ENCODE measurements around the gene VEPH1.
"Not testable (repeated sequence)": the region's sequence is repeated elsewhere in the genome, so short reads cannot be mapped to it uniquely, and the experiment has no call there.

DNA sequence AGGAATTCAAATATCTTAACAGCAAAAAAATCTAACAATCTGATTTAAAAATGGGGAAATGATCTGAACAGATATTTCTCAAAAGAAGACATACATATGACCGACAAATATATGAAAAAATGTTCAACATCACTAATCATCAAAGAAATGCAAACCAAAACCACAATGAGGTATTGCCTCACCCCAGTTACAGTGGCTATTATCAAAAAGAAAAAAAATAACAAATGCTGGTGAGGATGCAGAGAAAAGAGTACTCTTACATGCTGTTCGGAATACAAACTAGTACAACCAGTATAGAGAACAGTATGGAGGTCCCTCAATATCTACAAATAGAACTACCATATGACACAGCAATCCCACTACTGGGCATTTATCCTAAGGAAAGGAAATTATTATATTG is 152.6 kb downstream of the VEPH1 start:
- TF ChIP-seq SIN3A (IDR thresholded peaks at IDR 0.05; ENCODE audit: borderline replicate concordance, insufficient read depth, low read depth, low read length); TCF7L2 (IDR thresholded peaks at IDR 0.05; ENCODE audit: low read depth, low read length); POLR2AphosphoS5 (IDR thresholded peaks at IDR 0.05; ENCODE audit: low read depth, low read length): not testable (repeated sequence)
- TF ChIP-seq, protein P1, sequence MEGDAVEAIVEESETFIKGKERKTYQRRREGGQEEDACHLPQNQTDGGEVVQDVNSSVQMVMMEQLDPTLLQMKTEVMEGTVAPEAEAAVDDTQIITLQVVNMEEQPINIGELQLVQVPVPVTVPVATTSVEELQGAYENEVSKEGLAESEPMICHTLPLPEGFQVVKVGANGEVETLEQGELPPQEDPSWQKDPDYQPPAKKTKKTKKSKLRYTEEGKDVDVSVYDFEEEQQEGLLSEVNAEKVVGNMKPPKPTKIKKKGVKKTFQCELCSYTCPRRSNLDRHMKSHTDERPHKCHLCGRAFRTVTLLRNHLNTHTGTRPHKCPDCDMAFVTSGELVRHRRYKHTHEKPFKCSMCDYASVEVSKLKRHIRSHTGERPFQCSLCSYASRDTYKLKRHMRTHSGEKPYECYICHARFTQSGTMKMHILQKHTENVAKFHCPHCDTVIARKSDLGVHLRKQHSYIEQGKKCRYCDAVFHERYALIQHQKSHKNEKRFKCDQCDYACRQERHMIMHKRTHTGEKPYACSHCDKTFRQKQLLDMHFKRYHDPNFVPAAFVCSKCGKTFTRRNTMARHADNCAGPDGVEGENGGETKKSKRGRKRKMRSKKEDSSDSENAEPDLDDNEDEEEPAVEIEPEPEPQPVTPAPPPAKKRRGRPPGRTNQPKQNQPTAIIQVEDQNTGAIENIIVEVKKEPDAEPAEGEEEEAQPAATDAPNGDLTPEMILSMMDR (IDR thresholded peaks at IDR 0.05) = not testable (repeated sequence)
- TF ChIP-seq, protein P2, sequence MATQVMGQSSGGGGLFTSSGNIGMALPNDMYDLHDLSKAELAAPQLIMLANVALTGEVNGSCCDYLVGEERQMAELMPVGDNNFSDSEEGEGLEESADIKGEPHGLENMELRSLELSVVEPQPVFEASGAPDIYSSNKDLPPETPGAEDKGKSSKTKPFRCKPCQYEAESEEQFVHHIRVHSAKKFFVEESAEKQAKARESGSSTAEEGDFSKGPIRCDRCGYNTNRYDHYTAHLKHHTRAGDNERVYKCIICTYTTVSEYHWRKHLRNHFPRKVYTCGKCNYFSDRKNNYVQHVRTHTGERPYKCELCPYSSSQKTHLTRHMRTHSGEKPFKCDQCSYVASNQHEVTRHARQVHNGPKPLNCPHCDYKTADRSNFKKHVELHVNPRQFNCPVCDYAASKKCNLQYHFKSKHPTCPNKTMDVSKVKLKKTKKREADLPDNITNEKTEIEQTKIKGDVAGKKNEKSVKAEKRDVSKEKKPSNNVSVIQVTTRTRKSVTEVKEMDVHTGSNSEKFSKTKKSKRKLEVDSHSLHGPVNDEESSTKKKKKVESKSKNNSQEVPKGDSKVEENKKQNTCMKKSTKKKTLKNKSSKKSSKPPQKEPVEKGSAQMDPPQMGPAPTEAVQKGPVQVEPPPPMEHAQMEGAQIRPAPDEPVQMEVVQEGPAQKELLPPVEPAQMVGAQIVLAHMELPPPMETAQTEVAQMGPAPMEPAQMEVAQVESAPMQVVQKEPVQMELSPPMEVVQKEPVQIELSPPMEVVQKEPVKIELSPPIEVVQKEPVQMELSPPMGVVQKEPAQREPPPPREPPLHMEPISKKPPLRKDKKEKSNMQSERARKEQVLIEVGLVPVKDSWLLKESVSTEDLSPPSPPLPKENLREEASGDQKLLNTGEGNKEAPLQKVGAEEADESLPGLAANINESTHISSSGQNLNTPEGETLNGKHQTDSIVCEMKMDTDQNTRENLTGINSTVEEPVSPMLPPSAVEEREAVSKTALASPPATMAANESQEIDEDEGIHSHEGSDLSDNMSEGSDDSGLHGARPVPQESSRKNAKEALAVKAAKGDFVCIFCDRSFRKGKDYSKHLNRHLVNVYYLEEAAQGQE (IDR thresholded peaks at IDR 0.05; ENCODE audit: insufficient read depth in 1 of 2, low read depth in 2 of 2, low read length in 1 of 2) = not testable (repeated sequence)
